ENCODE measurements around the gene YAE1. TPM values are rescaled to one million over a fixed set of nuclear protein-coding genes. Genes with fewer than 3 reads are reported as not detected.
"Not testable (repeated sequence)": the region's sequence is repeated elsewhere in the genome, so short reads cannot be mapped to it uniquely, and the experiment has no call there.

Gene YAE1
- total and polyA plus RNA-seq, 2 donors (not counting 1 experiment from before 2014, with no cell fraction given), result 5.9 to 20.0 TPM

- H3K4me1 ChIP-seq (ENCODE audit: control insufficient read depth in 2 of 2, insufficient read depth in 2 of 2, low read length in 2 of 2); H3K27ac Mint-ChIP-seq; POLR2A ChIA-PET; H3K4me2 ChIP-seq (replicated peaks; ENCODE audit: low read depth, low read length, poor library complexity, severe bottlenecking); H3K9ac ChIP-seq (ENCODE audit: low read length); H3K4me1 Mint-ChIP-seq; H3K4me3 Mint-ChIP-seq; H3K27me3 ChIP-seq (replicated peaks in 1 of 4; ENCODE audit: control extremely low read depth in 1 of 4, control insufficient read depth in 3 of 4, insufficient read depth in 4 of 4, low read length in 3 of 4); intact Hi-C loops (cut with micrococcal nuclease); H3K36me3 ChIP-seq (replicated peaks in 1 of 2; ENCODE audit: control extremely low read depth in 1 of 2, control insufficient read depth in 1 of 2, extremely low read depth in 1 of 2, insufficient read depth in 2 of 2, low read length in 1 of 2); H2AFZ ChIP-seq (ENCODE audit: insufficient read depth, low read depth, low read length, poor library complexity, severe bottlenecking); H3K79me2 ChIP-seq (ENCODE audit: control insufficient read depth, insufficient read depth, low read length); H3K9me3 Mint-ChIP-seq (ENCODE audit: insufficient read depth); H3K4me3 ChIP-seq (ENCODE audit: control extremely low read depth in 1 of 5, extremely low read depth in 1 of 5, insufficient read depth in 1 of 5, low read depth in 2 of 5, low read length in 4 of 5); ATAC-seq (ENCODE audit: low read depth); H3K27ac ChIP-seq (ENCODE audit: low read length in 2 of 2); DNase-seq; H4K20me1 ChIP-seq (ENCODE audit: control insufficient read depth, insufficient read depth, low read length, poor library complexity, severe bottlenecking); H3K27me3 Mint-ChIP-seq: not testable (repeated sequence)
- WGBS (ENCODE audit: insufficient coverage), result 91% methylated on average over 2 of the region's 2 CpGs
- CTCF ChIA-PET, result interaction anchor here (0.6 kb wide), 1 partner anchor 202 kb away, joined by 4 read pairs; no protein-coding TSS in a partner anchor
- H3K9me3 ChIP-seq (ENCODE audit: control extremely low read depth in 1 of 3, control insufficient read depth in 2 of 3, insufficient read depth in 1 of 3, low read length in 2 of 3), result peaks cover 0 to 15% (median 10%) of the 10 kb centered on the region in 3 donors
These were observed 21.4 kb upstream of the YAE1 start for GRCh38 chr7:39544774-39545173.

DNA sequence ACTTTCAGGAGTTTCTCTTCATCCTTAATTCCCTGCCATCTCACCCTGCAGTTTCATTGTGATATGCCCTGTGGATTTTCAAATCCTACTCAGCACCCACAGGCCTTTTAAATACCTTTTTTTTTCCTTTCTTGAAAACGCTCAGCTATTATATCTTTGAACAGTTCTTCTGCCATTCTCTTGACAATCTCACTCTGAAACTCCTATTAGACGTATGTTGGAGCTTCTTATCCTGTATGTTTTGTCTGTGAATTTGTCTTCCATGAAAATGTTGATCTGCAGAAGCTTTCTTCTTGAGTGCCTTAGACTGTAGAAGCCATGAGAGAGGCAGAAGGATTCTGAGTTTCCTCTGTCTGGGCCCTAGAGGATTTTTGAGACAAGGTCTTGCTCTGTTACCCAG is 18.9 kb upstream of the YAE1 start:
- no peak overlapping the region for H3K9ac ChIP-seq (ENCODE audit: low read length)
- no peak overlapping the region for H3K27ac Mint-ChIP-seq
- no peaks in the 10 kb centered on the region for H3K4me1 Mint-ChIP-seq
- H3K9me3 Mint-ChIP-seq (ENCODE audit: insufficient read depth), result peaks cover 8% of the 10 kb centered on the region
- H3K27ac ChIP-seq (ENCODE audit: low read length in 2 of 2), result no peak overlapping the region
- TF ChIP-seq, protein P1, sequence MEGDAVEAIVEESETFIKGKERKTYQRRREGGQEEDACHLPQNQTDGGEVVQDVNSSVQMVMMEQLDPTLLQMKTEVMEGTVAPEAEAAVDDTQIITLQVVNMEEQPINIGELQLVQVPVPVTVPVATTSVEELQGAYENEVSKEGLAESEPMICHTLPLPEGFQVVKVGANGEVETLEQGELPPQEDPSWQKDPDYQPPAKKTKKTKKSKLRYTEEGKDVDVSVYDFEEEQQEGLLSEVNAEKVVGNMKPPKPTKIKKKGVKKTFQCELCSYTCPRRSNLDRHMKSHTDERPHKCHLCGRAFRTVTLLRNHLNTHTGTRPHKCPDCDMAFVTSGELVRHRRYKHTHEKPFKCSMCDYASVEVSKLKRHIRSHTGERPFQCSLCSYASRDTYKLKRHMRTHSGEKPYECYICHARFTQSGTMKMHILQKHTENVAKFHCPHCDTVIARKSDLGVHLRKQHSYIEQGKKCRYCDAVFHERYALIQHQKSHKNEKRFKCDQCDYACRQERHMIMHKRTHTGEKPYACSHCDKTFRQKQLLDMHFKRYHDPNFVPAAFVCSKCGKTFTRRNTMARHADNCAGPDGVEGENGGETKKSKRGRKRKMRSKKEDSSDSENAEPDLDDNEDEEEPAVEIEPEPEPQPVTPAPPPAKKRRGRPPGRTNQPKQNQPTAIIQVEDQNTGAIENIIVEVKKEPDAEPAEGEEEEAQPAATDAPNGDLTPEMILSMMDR (IDR thresholded peaks at IDR 0.05), result no peak
- no peak for TF ChIP-seq EZH2 (IDR thresholded peaks at IDR 0.05; ENCODE audit: borderline replicate concordance, insufficient read depth, low read depth, low read length, poor library complexity, severe bottlenecking)
- WGBS (ENCODE audit: insufficient coverage), result no CpG with 5 or more reads among the region's 2 CpGs
- no peak for ATAC-seq (ENCODE audit: low read depth)
- ChIA-PET POLR2A (no interaction called here), CTCF (no interaction called here)
- no peaks in the 10 kb centered on the region for H3K36me3 ChIP-seq (replicated peaks in 1 of 2; ENCODE audit: control extremely low read depth in 1 of 2, control insufficient read depth in 1 of 2, extremely low read depth in 1 of 2, insufficient read depth in 2 of 2, low read length in 1 of 2)
- peaks cover 0 to 15% (median 10%) of the 10 kb centered on the region in 3 donors for H3K9me3 ChIP-seq (ENCODE audit: control extremely low read depth in 1 of 3, control insufficient read depth in 2 of 3, insufficient read depth in 1 of 3, low read length in 2 of 3)
- H3K4me1 ChIP-seq (ENCODE audit: control insufficient read depth in 2 of 2, insufficient read depth in 2 of 2, low read length in 2 of 2), result no peaks in the 10 kb centered on the region
- DNase-seq, result no peak
- H3K4me2 ChIP-seq (replicated peaks; ENCODE audit: low read depth, low read length, poor library complexity, severe bottlenecking), result no peak overlapping the region
- intact Hi-C loops (cut with micrococcal nuclease), result no loop called here
- no peaks in the 10 kb centered on the region for H4K20me1 ChIP-seq (ENCODE audit: control insufficient read depth, insufficient read depth, low read length, poor library complexity, severe bottlenecking)
- H3K4me3 Mint-ChIP-seq, result no peak overlapping the region
- H3K79me2 ChIP-seq (ENCODE audit: control insufficient read depth, insufficient read depth, low read length), result no peaks in the 10 kb centered on the region
- H3K27me3 ChIP-seq (replicated peaks in 1 of 4; ENCODE audit: control extremely low read depth in 1 of 4, control insufficient read depth in 3 of 4, insufficient read depth in 4 of 4, low read length in 3 of 4), result peaks cover 0 to 3% (median 0%) of the 10 kb centered on the region in 4 experiments
- no peak overlapping the region for H3K4me3 ChIP-seq (ENCODE audit: control extremely low read depth in 1 of 5, extremely low read depth in 1 of 5, insufficient read depth in 1 of 5, low read depth in 2 of 5, low read length in 4 of 5)
- no peak overlapping the region for H2AFZ ChIP-seq (ENCODE audit: insufficient read depth, low read depth, low read length, poor library complexity, severe bottlenecking)
- H3K27me3 Mint-ChIP-seq, result peaks cover 7% of the 10 kb centered on the region
